Measurements from ENCODE around the gene GNAI3.

GNAI3 gene

DNA sequence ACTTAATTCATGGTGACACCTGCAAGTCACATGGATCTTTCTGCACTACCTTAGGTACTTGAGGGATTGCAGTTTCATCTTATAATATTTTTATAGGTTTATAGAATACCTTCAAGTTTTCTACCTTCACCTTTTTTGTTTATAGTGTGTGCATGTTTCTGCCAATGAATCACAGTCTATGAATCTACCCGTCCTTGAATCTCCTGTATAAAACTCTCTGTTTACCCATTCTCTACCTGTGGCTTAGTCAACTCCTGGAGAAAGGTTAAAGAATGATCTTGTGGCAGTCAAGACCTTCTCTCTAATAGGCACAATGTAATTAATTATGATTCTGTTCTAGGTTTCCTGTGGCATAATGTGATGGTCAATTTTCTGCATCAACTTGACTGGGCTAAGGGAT, 116.3 kb downstream of the GNAI3 start:
- no peak for DNase-seq

- DNase-seq = peak; percentile 61
Observed at GRCh38 chr1:109667452-109668122, 119.2 kb downstream of the GNAI3 start, which contains the start of gene GSTM2. Gene GSTM2, plus strand, starts transcription at chr1:109668057. Its CDS starts 59 bp downstream, at chr1:109668116.

Measured in T-helper 9 cell (primary cell).